Upper lobe of left lung (tissue), 6 donors: Measurements from ENCODE around the gene PPP1R14B. TPM values are rescaled to one million over a fixed set of nuclear protein-coding genes. Genes with fewer than 3 reads are reported as not detected.

Experiments used
- ATAC-seq, 2 donors: fragments of 200-7000 bp; cut with Tn5 transposase; one replicate each; pipeline ENCODE4 v1.9.1; 2022; ENCODE audit warnings: mild to moderate bottlenecking in 2 of 2, moderate library complexity in 2 of 2; ENCODE audit not compliant: low FRiP score in 2 of 2
- DNase-seq, 2 donors: peaks; one replicate each; pipeline ENCODE4 v3.0.0-alpha.2; 2019 to 2020
- H3K27ac ChIP-seq, 4 donors: fragments of 200-600 bp; sonication (generic); one replicate each; pipeline ENCODE4 v1.5.1; 2016 to 2019
- H3K27me3 ChIP-seq, 4 donors: fragments of 200-600 bp; sonication (generic); one replicate each; pipeline ENCODE4 v1.5.1; 2017 to 2019
- H3K36me3 ChIP-seq, 4 donors: fragments of 200-600 bp; sonication (generic); one replicate each; pipeline ENCODE4 v1.5.1; 2016 to 2019
- H3K4me1 ChIP-seq, 4 donors: fragments of 200-600 bp; sonication (generic); one replicate each; pipeline ENCODE4 v1.5.1; 2018 to 2019
- H3K4me3 ChIP-seq, 4 donors: fragments of 200-600 bp; sonication (generic); one replicate each; pipeline ENCODE4 v1.5.1; 2017 to 2019; ENCODE audit warnings: mild to moderate bottlenecking in 2 of 4, moderate library complexity in 1 of 4
- H3K9me3 ChIP-seq, 4 donors: fragments of 200-600 bp; sonication (generic); one replicate each; pipeline ENCODE4 v1.5.1; 2018 to 2019
- CTCF ChIP-seq, 6 experiments: fragments of 450-650 bp in 4 of 6; fragments of 200-600 bp in 2 of 6; sonication (generic) in 2 of 6; IDR thresholded peaks; one replicate each; pipeline ENCODE4 v1.5.1; 2016 to 2019; ENCODE audit warnings: antibody characterized with exemption in 6 of 6
- EP300 ChIP-seq, 4 donors: sonication (generic); formaldehyde crosslinking; IDR thresholded peaks; one replicate each; pipeline ENCODE4 v1.5.1; 2017; ENCODE audit warnings: antibody characterized with exemption in 4 of 4, control low read depth in 2 of 4
- POLR2A ChIP-seq, 4 donors: fragments of 450-650 bp; IDR thresholded peaks; one replicate each; pipeline ENCODE4 v1.5.1; 2016 to 2017; ENCODE audit warnings: antibody characterized with exemption in 4 of 4, mild to moderate bottlenecking in 2 of 4
- POLR2AphosphoS5 ChIP-seq, 2 donors: sonication (generic); formaldehyde crosslinking; IDR thresholded peaks; one replicate each; pipeline ENCODE4 v1.5.1; 2017; ENCODE audit warnings: antibody characterized with exemption in 2 of 2
- WGBS, 2 donors: methylation state at CpG; one replicate each; pipeline ENCODE4 v1.1.5; 2017 to 2018; 5-methylcytosine and 5-hydroxymethylcytosine counted together
- total RNA-seq, 6 donors: library from RNA; depleted of rRNA in 4 of 6; stranded (reverse); fragments of >200 nt in 4 of 6; gene quantifications; one replicate each; pipeline versions ENCODE4 v1.1.0 to v1.2.1, GENCODE V29; 2016 to 2021
- donor health status: DM: no; HTN: no; CAD: no; lungs with moderate emphysema.
- donor health status: DM: no; HTN: yes; CAD: no; lungs with severe emphysema.

The PPP1R14B gene
- total RNA-seq, 6 donors from 2014 or later = 51.4 to 118 (median 60.3) TPM

- no peaks in the 10 kb centered on the region for H3K27me3 ChIP-seq
- H3K4me3 ChIP-seq = peak within 1 kb of the TSS; percentile 71 to 97 (median 90)
- TF ChIP-seq POLR2AphosphoS5 (IDR thresholded peaks at IDR 0.05) (peak; percentile 96 to 97), CTCF (IDR thresholded peaks at IDR 0.05) (peak in 2 of 6 experiments; percentile 8 to 45), EP300 (IDR thresholded peaks at IDR 0.05) (peak in 2 of 4 donors; percentile 32 to 67), POLR2A (IDR thresholded peaks at IDR 0.05) (peak in 3 of 4 donors; percentile 69 to 92 (median 72))
- peaks cover 54 to 74% (median 57%) of the 10 kb centered on the region in 4 donors for H3K4me1 ChIP-seq
- peaks cover 0 to 31% (median 18%) of the 10 kb centered on the region in 4 donors for H3K36me3 ChIP-seq
- peak; percentile 99 to 100 for DNase-seq
- no peaks in the 10 kb centered on the region for H3K9me3 ChIP-seq
- 0 to 2% methylated on average over 15 to 55 of the region's 58 CpGs for WGBS, 2 donors
- ATAC-seq = peak; percentile 89
- H3K27ac ChIP-seq = peak within 1 kb of the TSS; percentile 93 to 99 (median 98)
Measured at GRCh38 chr11:64240435-64241240, 6.1 kb downstream of the PPP1R14B start, which contains the start of gene FKBP2. Gene FKBP2, plus strand, starts transcription at chr11:64241095. Its CDS starts 1,293 bp downstream, at chr11:64242388.

GRCh38 chr11:64239662-64240434 is 6.9 kb downstream of the PPP1R14B start:
- no peaks in the 10 kb centered on the region for H3K27me3 ChIP-seq
- DNase-seq = peak; percentile 40 to 55
- no peak for ATAC-seq
- no peak for TF ChIP-seq CTCF (IDR thresholded peaks at IDR 0.05)
- no peak for TF ChIP-seq EP300 (IDR thresholded peaks at IDR 0.05)
- TF ChIP-seq POLR2A (IDR thresholded peaks at IDR 0.05) = no peak
- peak in 1 of 2 donors; percentile 54 for TF ChIP-seq POLR2AphosphoS5 (IDR thresholded peaks at IDR 0.05)
- H3K27ac ChIP-seq = peak overlapping the region; percentile 93 to 99 (median 98)
- H3K4me3 ChIP-seq = peak overlapping the region in 3 of 4 donors; percentile 71 to 92 (median 89)
- peaks cover 0 to 31% (median 18%) of the 10 kb centered on the region in 4 donors for H3K36me3 ChIP-seq
- WGBS, 2 donors = 75 to 88% methylated on average over 11 of the region's 11 CpGs
- H3K9me3 ChIP-seq = no peaks in the 10 kb centered on the region
- peaks cover 53 to 74% (median 57%) of the 10 kb centered on the region in 4 donors for H3K4me1 ChIP-seq

- peak overlapping the region; percentile 74 to 99 (median 96) for H3K27ac ChIP-seq
- no peaks in the 10 kb centered on the region for H3K27me3 ChIP-seq
- ATAC-seq (no peak), DNase-seq (no peak)
- peaks cover 53 to 72% (median 56%) of the 10 kb centered on the region in 4 donors for H3K4me1 ChIP-seq
- H3K9me3 ChIP-seq = no peaks in the 10 kb centered on the region
- 60 to 79% methylated on average over 5 of the region's 5 CpGs for WGBS, 2 donors
- TF ChIP-seq CTCF (IDR thresholded peaks at IDR 0.05) (no peak), POLR2AphosphoS5 (IDR thresholded peaks at IDR 0.05) (no peak), POLR2A (IDR thresholded peaks at IDR 0.05) (no peak), EP300 (IDR thresholded peaks at IDR 0.05) (no peak)
- no peak overlapping the region for H3K4me3 ChIP-seq
- peaks cover 0 to 29% (median 14%) of the 10 kb centered on the region in 4 donors for H3K36me3 ChIP-seq
Measured at GRCh38 chr11:64238999-64239398, 7.7 kb downstream of the PPP1R14B start.

GRCh38 chr11:64238076-64238475 is 8.7 kb downstream of the PPP1R14B start:
- DNase-seq = no peak
- peaks cover 58 to 76% (median 61%) of the 10 kb centered on the region in 4 donors for H3K4me1 ChIP-seq

More at GRCh38 chr11:64238076-64238475, 8.7 kb downstream of the PPP1R14B start:
- Histone ChIP-seq H3K27me3 (no peaks in the 10 kb centered on the region), H3K4me3 (no peak overlapping the region), H3K27ac (peak overlapping the region; percentile 74 to 99 (median 96)), H3K36me3 (peaks cover 0 to 20% (median 7%) of the 10 kb centered on the region in 4 donors), H3K9me3 (no peaks in the 10 kb centered on the region)
- WGBS, 2 donors = 75 to 82% methylated on average over 5 to 9 of the region's 9 CpGs
- TF ChIP-seq POLR2AphosphoS5 (IDR thresholded peaks at IDR 0.05) = no peak
- no peak for TF ChIP-seq EP300 (IDR thresholded peaks at IDR 0.05)
- no peak for TF ChIP-seq POLR2A (IDR thresholded peaks at IDR 0.05)
- no peak for TF ChIP-seq CTCF (IDR thresholded peaks at IDR 0.05)
- ATAC-seq = no peak
